Measurements from ENCODE around the gene SHISAL1.
"Not testable (repeated sequence)": the region's sequence is repeated elsewhere in the genome, so short reads cannot be mapped to it uniquely, and the experiment has no call there.

SHISAL1 gene

DNA sequence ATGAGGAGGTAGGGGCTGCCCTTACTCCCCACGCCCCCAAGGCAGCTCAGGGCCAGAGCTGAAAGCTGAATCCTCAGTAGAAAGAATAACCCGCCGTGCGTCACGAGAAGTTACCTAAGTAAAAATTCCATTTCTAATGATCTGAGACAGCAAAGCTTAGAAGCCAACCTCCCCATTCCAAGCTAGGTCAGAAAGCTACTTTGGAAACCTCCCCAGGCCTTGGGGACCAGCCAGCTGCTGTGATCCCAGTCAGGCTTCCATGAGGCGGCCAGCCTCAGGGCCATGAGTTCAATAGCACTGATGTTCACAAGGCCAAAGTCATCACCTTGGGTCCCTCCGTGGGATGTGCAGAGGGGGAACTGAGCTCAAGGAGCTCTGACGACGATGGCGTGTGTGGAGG lies 6.9 kb downstream of the SHISAL1 start:
- Histone ChIP-seq H3K9me3 (ENCODE audit: insufficient read depth, low read length) (no peaks in the 10 kb centered on the region), H4K20me1 (ENCODE audit: insufficient read depth, low read length) (0 out of 2 replicates have a peak, but pooled peaks cover 4% of the 10 kb centered on the region), H3K4me3 (ENCODE audit: low read length) (no peak overlapping the region), H3K4me1 (ENCODE audit: low read length) (no peaks in the 10 kb centered on the region), H3K4me2 (ENCODE audit: low read length) (no peak overlapping the region), H3K36me3 (replicated peaks; ENCODE audit: low read depth, low read length) (no peaks in the 10 kb centered on the region), H3K79me2 (ENCODE audit: low read length) (no peaks in the 10 kb centered on the region), H3K27me3 (ENCODE audit: low read depth, low read length) (peaks cover 20% of the 10 kb centered on the region; the same call in 1 of the 2 replicates), H2AFZ (ENCODE audit: low read depth, low read length) (no peak overlapping the region), H3K9ac (ENCODE audit: low read length) (no peak overlapping the region), H3K27ac (ENCODE audit: low read length) (no peak overlapping the region)
- TF ChIP-seq, protein P1, sequence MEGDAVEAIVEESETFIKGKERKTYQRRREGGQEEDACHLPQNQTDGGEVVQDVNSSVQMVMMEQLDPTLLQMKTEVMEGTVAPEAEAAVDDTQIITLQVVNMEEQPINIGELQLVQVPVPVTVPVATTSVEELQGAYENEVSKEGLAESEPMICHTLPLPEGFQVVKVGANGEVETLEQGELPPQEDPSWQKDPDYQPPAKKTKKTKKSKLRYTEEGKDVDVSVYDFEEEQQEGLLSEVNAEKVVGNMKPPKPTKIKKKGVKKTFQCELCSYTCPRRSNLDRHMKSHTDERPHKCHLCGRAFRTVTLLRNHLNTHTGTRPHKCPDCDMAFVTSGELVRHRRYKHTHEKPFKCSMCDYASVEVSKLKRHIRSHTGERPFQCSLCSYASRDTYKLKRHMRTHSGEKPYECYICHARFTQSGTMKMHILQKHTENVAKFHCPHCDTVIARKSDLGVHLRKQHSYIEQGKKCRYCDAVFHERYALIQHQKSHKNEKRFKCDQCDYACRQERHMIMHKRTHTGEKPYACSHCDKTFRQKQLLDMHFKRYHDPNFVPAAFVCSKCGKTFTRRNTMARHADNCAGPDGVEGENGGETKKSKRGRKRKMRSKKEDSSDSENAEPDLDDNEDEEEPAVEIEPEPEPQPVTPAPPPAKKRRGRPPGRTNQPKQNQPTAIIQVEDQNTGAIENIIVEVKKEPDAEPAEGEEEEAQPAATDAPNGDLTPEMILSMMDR (IDR thresholded peaks at IDR 0.05; ENCODE audit: low read depth, low read length) = no peak
- no peak for TF ChIP-seq EZH2phosphoT487 (IDR thresholded peaks at IDR 0.05; ENCODE audit: low read depth)

DNA sequence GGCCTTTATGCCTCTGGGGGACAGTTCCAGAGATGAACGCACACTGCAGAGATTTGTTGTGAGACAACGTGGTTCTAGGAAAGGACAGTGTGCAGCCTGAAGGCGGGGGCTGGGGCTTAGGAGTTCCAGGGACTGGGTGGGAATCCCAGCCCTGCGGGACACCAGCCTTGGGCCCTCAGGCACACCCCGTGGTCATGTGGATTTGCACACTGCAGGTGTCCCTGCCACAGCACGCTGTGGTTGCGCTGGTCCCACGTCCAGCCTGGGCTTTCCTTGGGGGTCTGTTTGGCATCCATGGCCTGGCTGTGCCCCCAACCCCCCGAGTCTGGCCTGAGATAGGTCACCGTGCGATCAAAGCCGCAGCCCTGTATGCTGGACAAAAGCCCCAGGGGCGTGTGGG lies 7.3 kb downstream of the SHISAL1 start:
- Histone ChIP-seq H2AFZ (ENCODE audit: low read depth, low read length) (no peak overlapping the region), H3K9ac (ENCODE audit: low read length) (no peak overlapping the region), H3K27ac (ENCODE audit: low read length) (no peak overlapping the region), H3K4me3 (ENCODE audit: low read length) (no peak overlapping the region), H3K4me1 (ENCODE audit: low read length) (no peaks in the 10 kb centered on the region), H3K4me2 (ENCODE audit: low read length) (no peak overlapping the region), H3K27me3 (ENCODE audit: low read depth, low read length) (peaks cover 18% of the 10 kb centered on the region), H3K79me2 (ENCODE audit: low read length) (no peaks in the 10 kb centered on the region), H3K36me3 (replicated peaks; ENCODE audit: low read depth, low read length) (no peaks in the 10 kb centered on the region), H4K20me1 (ENCODE audit: insufficient read depth, low read length) (0 out of 2 replicates have a peak, but pooled peaks cover 4% of the 10 kb centered on the region), H3K9me3 (ENCODE audit: insufficient read depth, low read length) (no peaks in the 10 kb centered on the region)
- no peak for TF ChIP-seq EZH2phosphoT487 (IDR thresholded peaks at IDR 0.05; ENCODE audit: low read depth)
- TF ChIP-seq, protein P1 (IDR thresholded peaks at IDR 0.05; ENCODE audit: low read depth, low read length) = no peak

DNA sequence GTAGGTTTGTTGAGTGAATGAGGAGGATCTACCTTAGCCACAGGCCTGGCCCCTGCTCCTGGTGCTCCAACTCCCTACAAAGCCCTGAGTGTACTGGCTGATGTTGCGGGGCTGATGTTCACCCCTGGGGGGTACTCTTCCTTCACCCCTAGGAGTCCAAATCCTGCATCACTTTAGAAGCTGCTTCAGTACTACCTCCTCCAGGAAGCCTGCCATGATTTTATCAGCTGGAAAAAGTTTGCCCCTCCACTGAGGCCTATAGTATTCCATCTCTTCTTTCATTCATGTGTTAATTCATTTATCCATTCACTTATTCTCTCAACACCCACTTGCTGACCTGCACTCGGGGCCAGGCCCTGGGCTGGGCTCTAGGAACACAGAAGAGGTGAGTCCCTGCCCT lies 7.8 kb downstream of the SHISAL1 start:
- no peaks in the 10 kb centered on the region for H3K36me3 ChIP-seq (replicated peaks; ENCODE audit: low read depth, low read length)
- H3K79me2 ChIP-seq (ENCODE audit: low read length) = no peaks in the 10 kb centered on the region
- no peak overlapping the region for H3K4me3 ChIP-seq (ENCODE audit: low read length)
- H3K9me3 ChIP-seq (ENCODE audit: insufficient read depth, low read length) = no peaks in the 10 kb centered on the region
- no peaks in the 10 kb centered on the region for H3K4me1 ChIP-seq (ENCODE audit: low read length)
- TF ChIP-seq, protein P1 (IDR thresholded peaks at IDR 0.05; ENCODE audit: low read depth, low read length) = no peak
- TF ChIP-seq EZH2phosphoT487 (IDR thresholded peaks at IDR 0.05; ENCODE audit: low read depth) = no peak
- H4K20me1 ChIP-seq (ENCODE audit: insufficient read depth, low read length) = 0 out of 2 replicates have a peak, but pooled peaks cover 4% of the 10 kb centered on the region
- H3K27ac ChIP-seq (ENCODE audit: low read length) = no peak overlapping the region
- no peak overlapping the region for H3K4me2 ChIP-seq (ENCODE audit: low read length)
- H2AFZ ChIP-seq (ENCODE audit: low read depth, low read length) = no peak overlapping the region
- no peak overlapping the region for H3K9ac ChIP-seq (ENCODE audit: low read length)
- H3K27me3 ChIP-seq (ENCODE audit: low read depth, low read length) = peaks cover 18% of the 10 kb centered on the region

DNA sequence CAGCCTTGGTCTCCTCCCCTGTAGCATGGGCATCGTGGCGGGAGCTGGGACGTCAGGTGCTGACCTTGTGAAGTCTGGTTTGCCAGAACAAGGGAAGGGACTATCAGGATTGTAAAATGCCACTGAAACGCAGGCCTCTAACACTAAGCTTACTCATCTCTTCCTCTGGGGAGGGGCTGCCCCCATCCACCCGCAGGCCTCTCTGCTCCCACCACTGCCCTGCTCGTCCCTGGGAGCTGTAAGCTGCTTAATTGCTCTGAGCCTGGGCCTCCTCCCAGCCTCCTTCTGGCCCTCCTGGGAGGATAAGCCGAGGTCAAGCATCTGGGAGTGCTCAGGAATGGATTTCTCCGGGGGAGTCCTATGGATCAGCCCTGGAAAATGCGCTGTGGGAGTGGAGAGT lies 8.4 kb downstream of the SHISAL1 start:
- Histone ChIP-seq H2AFZ (ENCODE audit: low read depth, low read length) (no peak overlapping the region), H3K79me2 (ENCODE audit: low read length) (no peaks in the 10 kb centered on the region), H3K9me3 (ENCODE audit: insufficient read depth, low read length) (no peaks in the 10 kb centered on the region), H3K9ac (ENCODE audit: low read length) (no peak overlapping the region), H3K4me2 (ENCODE audit: low read length) (no peak overlapping the region), H3K4me1 (ENCODE audit: low read length) (no peaks in the 10 kb centered on the region), H4K20me1 (ENCODE audit: insufficient read depth, low read length) (0 out of 2 replicates have a peak, but pooled peaks cover 4% of the 10 kb centered on the region), H3K4me3 (ENCODE audit: low read length) (no peak overlapping the region), H3K27me3 (ENCODE audit: low read depth, low read length) (peaks cover 15% of the 10 kb centered on the region), H3K27ac (ENCODE audit: low read length) (no peak overlapping the region), H3K36me3 (replicated peaks; ENCODE audit: low read depth, low read length) (no peaks in the 10 kb centered on the region)
- TF ChIP-seq, protein P1 (IDR thresholded peaks at IDR 0.05; ENCODE audit: low read depth, low read length) = no peak
- TF ChIP-seq EZH2phosphoT487 (IDR thresholded peaks at IDR 0.05; ENCODE audit: low read depth) = no peak

DNA sequence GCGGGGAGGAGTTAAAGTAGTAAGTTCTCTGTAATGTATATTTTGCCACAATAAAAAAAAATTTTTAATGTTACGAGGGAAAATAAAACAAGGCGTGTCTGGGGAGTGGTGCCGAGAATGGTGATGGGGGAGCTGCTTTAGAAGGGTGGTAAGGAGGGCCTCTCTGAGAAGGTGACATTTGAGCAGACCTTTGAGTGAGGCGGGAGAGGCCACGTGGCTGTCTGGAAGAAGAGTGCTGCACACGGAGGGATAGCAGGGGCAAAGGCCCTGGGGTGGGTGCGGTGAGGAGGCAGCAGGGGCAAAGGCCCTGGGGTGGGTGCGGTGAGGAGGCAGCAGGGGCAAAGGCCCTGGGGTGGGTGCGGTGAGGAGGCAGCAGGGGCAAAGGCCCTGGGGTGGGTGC lies 10.4 kb downstream of the SHISAL1 start:
- H3K79me2 ChIP-seq (ENCODE audit: low read length); H4K20me1 ChIP-seq (ENCODE audit: insufficient read depth, low read length); H3K4me3 ChIP-seq (ENCODE audit: low read length); H3K9me3 ChIP-seq (ENCODE audit: insufficient read depth, low read length); H3K27ac ChIP-seq (ENCODE audit: low read length); H3K36me3 ChIP-seq (replicated peaks; ENCODE audit: low read depth, low read length); H3K9ac ChIP-seq (ENCODE audit: low read length); H3K4me2 ChIP-seq (ENCODE audit: low read length); H2AFZ ChIP-seq (ENCODE audit: low read depth, low read length); H3K4me1 ChIP-seq (ENCODE audit: low read length); H3K27me3 ChIP-seq (ENCODE audit: low read depth, low read length): not testable (repeated sequence)

All from OCI-LY3 (cell line).